ENCODE data around the gene ACVR1. TPM values are rescaled to one million over a fixed set of nuclear protein-coding genes. Genes with fewer than 3 reads are reported as not detected.

ACVR1 gene
- total RNA-seq, 1 experiment from 2014 or later: 71.3 TPM

GRCh38 chr2:157911750-157912149, 35.6 kb upstream of the ACVR1 start:
- Mint-ChIP-seq H3K4me3 (ENCODE audit: low read depth, unreplicated experiment) (no peak overlapping the region), H3K27ac (ENCODE audit: unreplicated experiment) (no peak overlapping the region), H3K36me3 (ENCODE audit: insufficient read depth, unreplicated experiment) (no peaks in the 10 kb centered on the region), H3K4me1 (ENCODE audit: low read depth, unreplicated experiment) (no peaks in the 10 kb centered on the region), H3K27me3 (ENCODE audit: unreplicated experiment) (no peaks in the 10 kb centered on the region), H3K9me3 (ENCODE audit: low read depth, unreplicated experiment) (no peaks in the 10 kb centered on the region)
- CTCF ChIA-PET: interaction anchor here (0.7 kb wide), 1 partner anchor 27 kb away, joined by 7 read pairs; no protein-coding TSS in a partner anchor
- no peak for DNase-seq
- no TSS peak for BruUV-seq (replicated peaks)
- intact Hi-C loops (cut with micrococcal nuclease; ENCODE audit: unreplicated experiment): no loop called here
- no peak for TF ChIP-seq CTCF (IDR thresholded peaks at IDR 0.05; ENCODE audit: unreplicated experiment)

GRCh38 chr2:157911246-157911645, 35.1 kb upstream of the ACVR1 start:
- Mint-ChIP-seq H3K27ac (ENCODE audit: unreplicated experiment) (no peak overlapping the region), H3K4me1 (ENCODE audit: low read depth, unreplicated experiment) (no peaks in the 10 kb centered on the region), H3K27me3 (ENCODE audit: unreplicated experiment) (no peaks in the 10 kb centered on the region), H3K9me3 (ENCODE audit: low read depth, unreplicated experiment) (no peaks in the 10 kb centered on the region), H3K36me3 (ENCODE audit: insufficient read depth, unreplicated experiment) (no peaks in the 10 kb centered on the region), H3K4me3 (ENCODE audit: low read depth, unreplicated experiment) (no peak overlapping the region)
- no peak for DNase-seq
- CTCF ChIA-PET: interaction anchor here (0.7 kb wide), 1 partner anchor 26 kb away, joined by 7 read pairs; no protein-coding TSS in a partner anchor
- intact Hi-C loops (cut with micrococcal nuclease; ENCODE audit: unreplicated experiment): no loop called here
- no TSS peak for BruUV-seq (replicated peaks)
- TF ChIP-seq CTCF (IDR thresholded peaks at IDR 0.05; ENCODE audit: unreplicated experiment): no peak

- Mint-ChIP-seq H3K9me3 (ENCODE audit: low read depth, unreplicated experiment) (no peaks in the 10 kb centered on the region), H3K27me3 (ENCODE audit: unreplicated experiment) (no peaks in the 10 kb centered on the region), H3K4me3 (ENCODE audit: low read depth, unreplicated experiment) (no peak overlapping the region), H3K27ac (ENCODE audit: unreplicated experiment) (no peak overlapping the region), H3K36me3 (ENCODE audit: insufficient read depth, unreplicated experiment) (no peaks in the 10 kb centered on the region), H3K4me1 (ENCODE audit: low read depth, unreplicated experiment) (peaks cover 6% of the 10 kb centered on the region)
- intact Hi-C loops (cut with micrococcal nuclease; ENCODE audit: unreplicated experiment): no loop called here
- DNase-seq: no peak
- no peak for TF ChIP-seq CTCF (IDR thresholded peaks at IDR 0.05; ENCODE audit: unreplicated experiment)
- BruUV-seq (replicated peaks): no TSS peak
- CTCF ChIA-PET: interaction anchor here (0.7 kb wide), 1 partner anchor 31 kb away, joined by 3 read pairs; no protein-coding TSS in a partner anchor
These were observed 29.0 kb upstream of the ACVR1 start for GRCh38 chr2:157905092-157905491.

- Mint-ChIP-seq H3K9me3 (ENCODE audit: low read depth, unreplicated experiment) (no peaks in the 10 kb centered on the region), H3K36me3 (ENCODE audit: insufficient read depth, unreplicated experiment) (no peaks in the 10 kb centered on the region), H3K27ac (ENCODE audit: unreplicated experiment) (no peak overlapping the region), H3K4me1 (ENCODE audit: low read depth, unreplicated experiment) (peaks cover 17% of the 10 kb centered on the region), H3K4me3 (ENCODE audit: low read depth, unreplicated experiment) (no peak overlapping the region), H3K27me3 (ENCODE audit: unreplicated experiment) (no peaks in the 10 kb centered on the region)
- no peak for DNase-seq
- no TSS peak for BruUV-seq (replicated peaks)
- TF ChIP-seq CTCF (IDR thresholded peaks at IDR 0.05; ENCODE audit: unreplicated experiment): no peak
- intact Hi-C loops (cut with micrococcal nuclease; ENCODE audit: unreplicated experiment): no loop called here
- CTCF ChIA-PET: no interaction called here
These were observed 27.5 kb upstream of the ACVR1 start for GRCh38 chr2:157903626-157904025.

All from Calu3 (cell line).